Mucosa of descending colon (tissue), 3 donors: ENCODE measurements around the gene NCAPH2. TPM values are rescaled to one million over a fixed set of nuclear protein-coding genes. Genes with fewer than 3 reads are reported as not detected.

Source experiments
- ATAC-seq: fragments of 200-7000 bp; cut with Tn5 transposase; one replicate; pipeline ENCODE4 v1.9.1; 2020; ENCODE audit warnings: mild to moderate bottlenecking, moderate library complexity
- DNase-seq, 3 donors: peaks; one replicate each; pipeline ENCODE4 v3.0.0-alpha.2; 2020
- H3K36me3 ChIP-seq: fragments of 200-600 bp; one replicate; pipeline ENCODE4 v1.8.0; 2021; ENCODE audit warnings: low read depth, mild to moderate bottlenecking
- H3K4me1 ChIP-seq: fragments of 200-600 bp; one replicate; pipeline ENCODE4 v1.8.0; 2021; ENCODE audit warnings: low read depth, mild to moderate bottlenecking
- H3K4me3 ChIP-seq: fragments of 200-600 bp; one replicate; pipeline ENCODE4 v1.8.0; 2021; ENCODE audit warnings: mild to moderate bottlenecking
- H3K9me3 ChIP-seq: fragments of 200-600 bp; one replicate; pipeline ENCODE4 v1.8.0; 2021; ENCODE audit warnings: mild to moderate bottlenecking
- CTCF ChIP-seq: fragments of 200-600 bp; IDR thresholded peaks from one replicate; pipeline ENCODE4 v1.8.0; 2022; ENCODE audit warnings: antibody characterized with exemption, mild to moderate bottlenecking
- intact Hi-C, 2 donors: fragments of 100-400 bp; cut with DNase I in 1 of 2; cut with micrococcal nuclease in 1 of 2; formaldehyde crosslinking; loops; one replicate each; pipeline versions ENCODE4 v1.11.0 to v1.11.1; 2022; cut with DNase I, micrococcal nuclease
- total RNA-seq, 3 donors: library from RNA; stranded (reverse); fragmentation: NEBNext Ultra II Directional in 2 of 3; extraction: Animal tissue kit (Norgen Biotek cat#: 25700) in 2 of 3; gene quantifications; one replicate each; pipeline versions ENCODE4 v1.2.1 to v1.2.4, GENCODE V29; 2021 to 2023
- donor health status: DM: no; HTN: no; CAD: no; lungs with moderate emphysema.
- donor health status: DM: no; HTN: no; CAD: no.
- donor health status: DM: no; HTN: yes; CAD: no.

NCAPH2 gene
- total RNA-seq, 3 donors from 2014 or later = 32.1 to 41.2 (median 34.0) TPM

- Histone ChIP-seq H3K4me1 (no peaks in the 10 kb centered on the region), H3K9me3 (no peaks in the 10 kb centered on the region), H3K36me3 (no peaks in the 10 kb centered on the region), H3K4me3 (no peak overlapping the region)
- ATAC-seq (no peak), DNase-seq (peak in 1 of 3 donors; percentile 42)
- intact Hi-C loops = loop anchor here in 1 of 2 donors (10.0 kb wide), 1 partner anchor 246 kb away; the partner anchor contains the start of gene TUBGCP6
- TF ChIP-seq CTCF = no peak
These were observed 17.3 kb upstream of the NCAPH2 start for GRCh38 chr22:50490531-50491308.

GRCh38 chr22:50497093-50497492 lies 10.9 kb upstream of the NCAPH2 start:
- ATAC-seq (peak; percentile 63), DNase-seq (no peak)
- intact Hi-C loops = loop anchor here in 1 of 2 donors (10.0 kb wide), 1 partner anchor 252 kb away; the partner anchor contains the start of gene TUBGCP6
- Histone ChIP-seq H3K4me1 (peaks cover 4% of the 10 kb centered on the region), H3K36me3 (no peaks in the 10 kb centered on the region), H3K4me3 (no peak overlapping the region), H3K9me3 (no peaks in the 10 kb centered on the region)
- no peak for TF ChIP-seq CTCF

- Histone ChIP-seq H3K4me1 (peaks cover 4% of the 10 kb centered on the region), H3K4me3 (no peak overlapping the region), H3K9me3 (no peaks in the 10 kb centered on the region), H3K36me3 (no peaks in the 10 kb centered on the region)
- DNase-seq (peak; percentile 57 to 90 (median 77)), ATAC-seq (peak; percentile 93)
- peak; percentile 51 for TF ChIP-seq CTCF
- intact Hi-C loops = loop anchor here in 1 of 2 donors (10.0 kb wide), 1 partner anchor 254 kb away; the partner anchor contains the start of gene TUBGCP6
These were observed 9.6 kb upstream of the NCAPH2 start for GRCh38 chr22:50498322-50498890.

GRCh38 chr22:50500452-50500851 lies 7.6 kb upstream of the NCAPH2 start:
- intact Hi-C loops = no loop called here
- Histone ChIP-seq H3K4me3 (no peak overlapping the region), H3K4me1 (peaks cover 4% of the 10 kb centered on the region), H3K9me3 (no peaks in the 10 kb centered on the region), H3K36me3 (peaks cover 6% of the 10 kb centered on the region)
- ATAC-seq (no peak), DNase-seq (no peak)
- no peak for TF ChIP-seq CTCF

- Histone ChIP-seq H3K4me3 (no peak overlapping the region), H3K36me3 (peaks cover 6% of the 10 kb centered on the region), H3K4me1 (peaks cover 14% of the 10 kb centered on the region), H3K9me3 (no peaks in the 10 kb centered on the region)
- no peak for ATAC-seq
- intact Hi-C loops = no loop called here
- TF ChIP-seq CTCF = no peak
- DNase-seq = no peak
These were observed 5.9 kb upstream of the NCAPH2 start for GRCh38 chr22:50502096-50502495.
